GM13976 (cell line): ENCODE measurements around the gene RFTN1.

Source experiments
- DNase-seq: peaks from one replicate; pipeline ENCODE4 v3.0.0; 2012; ENCODE audit warnings: low spot score
- CTCF ChIP-seq: IDR thresholded peaks from 2 replicates; pipeline ENCODE4 v1.5.1; 2012; ENCODE audit warnings: borderline replicate concordance, mild to moderate bottlenecking; ENCODE audit not compliant: insufficient read depth; ENCODE audit errors: extremely low read depth, missing control alignments, control extremely low read depth
- in situ Hi-C: fragments of 300-500 bp; cut with MboI; formaldehyde crosslinking; loops from one replicate; pipeline ENCODE4 v1.12.0; 2022; ENCODE audit warnings: low sequenced_read_pairs, mixed read lengths, inconsistent platforms; ENCODE audit not compliant: unreplicated experiment

RFTN1 gene

GRCh38 chr3:16468002-16468335 lies 45.5 kb downstream of the RFTN1 start:
- in situ Hi-C loops, result no loop called here
- no peak for TF ChIP-seq CTCF
- DNase-seq, result no peak

DNA sequence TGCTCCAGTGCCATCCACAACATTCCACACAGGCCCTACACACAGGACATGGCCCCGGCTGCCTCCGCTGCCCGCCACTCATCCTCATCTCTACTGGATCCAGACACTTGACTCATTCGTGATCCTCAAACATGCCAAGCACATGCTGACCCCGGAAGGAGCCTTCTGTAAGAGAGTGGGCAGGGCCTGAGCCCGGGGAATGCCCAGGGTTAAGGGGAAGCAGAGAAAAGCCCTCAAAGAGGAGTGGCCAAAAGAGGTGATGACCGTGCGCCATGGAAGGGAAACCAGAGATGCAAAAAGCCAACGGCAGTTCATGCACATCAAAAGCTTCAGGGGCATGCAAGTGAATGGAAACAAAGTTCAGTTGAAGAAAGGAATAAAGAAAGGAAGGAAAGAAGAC lies 46.1 kb downstream of the RFTN1 start:
- TF ChIP-seq CTCF, result no peak
- DNase-seq, result peak; percentile 59
- in situ Hi-C loops, result no loop called here

GRCh38 chr3:16466822-16467221 lies 46.7 kb downstream of the RFTN1 start:
- no peak for TF ChIP-seq CTCF
- no peak for DNase-seq
- in situ Hi-C loops, result no loop called here

- no peak for DNase-seq
- TF ChIP-seq CTCF, result no peak
- in situ Hi-C loops, result no loop called here
Observed at GRCh38 chr3:16464511-16465148, 48.9 kb downstream of the RFTN1 start.

- DNase-seq, result no peak
- in situ Hi-C loops, result no loop called here
- no peak for TF ChIP-seq CTCF
Observed at GRCh38 chr3:16463914-16464313, 49.6 kb downstream of the RFTN1 start.

GRCh38 chr3:16463119-16463518 lies 50.4 kb downstream of the RFTN1 start:
- no peak for DNase-seq
- TF ChIP-seq CTCF, result no peak
- in situ Hi-C loops, result no loop called here

DNA sequence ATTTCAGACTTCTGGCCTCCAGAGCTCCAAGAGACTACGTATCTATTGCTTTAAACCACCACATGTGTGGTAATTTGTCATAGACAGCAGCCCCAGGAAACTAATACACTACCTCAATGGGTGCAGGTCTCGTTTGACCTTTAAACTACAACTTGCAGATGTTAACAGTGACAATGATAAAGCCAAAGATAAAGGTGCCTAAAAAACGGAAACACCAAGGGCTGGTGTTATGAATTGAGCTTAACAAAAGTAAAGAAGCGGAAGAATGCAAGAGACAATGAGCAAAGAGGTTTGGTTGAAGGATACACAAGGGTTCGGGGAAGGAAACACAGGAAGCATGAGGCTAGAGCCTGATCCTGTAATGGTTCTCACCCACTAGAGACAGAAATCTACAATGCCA lies 50.8 kb downstream of the RFTN1 start:
- in situ Hi-C loops, result no loop called here
- no peak for TF ChIP-seq CTCF
- no peak for DNase-seq
